ENCODE measurements around the gene RASGRP1. TPM values are rescaled to one million over a fixed set of nuclear protein-coding genes. Genes with fewer than 3 reads are reported as not detected.

The RASGRP1 gene
- total RNA-seq, 1 donor from 2014 or later, result 2.3 TPM

- no peaks in the 10 kb centered on the region for H3K36me3 ChIP-seq
- no peak for DNase-seq
- no peaks in the 10 kb centered on the region for H3K9me3 ChIP-seq
- TF ChIP-seq, protein P1, sequence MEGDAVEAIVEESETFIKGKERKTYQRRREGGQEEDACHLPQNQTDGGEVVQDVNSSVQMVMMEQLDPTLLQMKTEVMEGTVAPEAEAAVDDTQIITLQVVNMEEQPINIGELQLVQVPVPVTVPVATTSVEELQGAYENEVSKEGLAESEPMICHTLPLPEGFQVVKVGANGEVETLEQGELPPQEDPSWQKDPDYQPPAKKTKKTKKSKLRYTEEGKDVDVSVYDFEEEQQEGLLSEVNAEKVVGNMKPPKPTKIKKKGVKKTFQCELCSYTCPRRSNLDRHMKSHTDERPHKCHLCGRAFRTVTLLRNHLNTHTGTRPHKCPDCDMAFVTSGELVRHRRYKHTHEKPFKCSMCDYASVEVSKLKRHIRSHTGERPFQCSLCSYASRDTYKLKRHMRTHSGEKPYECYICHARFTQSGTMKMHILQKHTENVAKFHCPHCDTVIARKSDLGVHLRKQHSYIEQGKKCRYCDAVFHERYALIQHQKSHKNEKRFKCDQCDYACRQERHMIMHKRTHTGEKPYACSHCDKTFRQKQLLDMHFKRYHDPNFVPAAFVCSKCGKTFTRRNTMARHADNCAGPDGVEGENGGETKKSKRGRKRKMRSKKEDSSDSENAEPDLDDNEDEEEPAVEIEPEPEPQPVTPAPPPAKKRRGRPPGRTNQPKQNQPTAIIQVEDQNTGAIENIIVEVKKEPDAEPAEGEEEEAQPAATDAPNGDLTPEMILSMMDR (IDR thresholded peaks at IDR 0.05), result no peak
- intact Hi-C loops (cut with DNase I), result no loop called here
- no peak overlapping the region for H3K4me3 ChIP-seq
- H3K4me1 ChIP-seq, result no peaks in the 10 kb centered on the region
- no peak for ATAC-seq
- no peak overlapping the region for H3K27ac ChIP-seq
- H3K27me3 ChIP-seq (ENCODE audit: low read depth), result no peaks in the 10 kb centered on the region
Observed at GRCh38 chr15:38532728-38533127, 31.9 kb downstream of the RASGRP1 start.

DNA sequence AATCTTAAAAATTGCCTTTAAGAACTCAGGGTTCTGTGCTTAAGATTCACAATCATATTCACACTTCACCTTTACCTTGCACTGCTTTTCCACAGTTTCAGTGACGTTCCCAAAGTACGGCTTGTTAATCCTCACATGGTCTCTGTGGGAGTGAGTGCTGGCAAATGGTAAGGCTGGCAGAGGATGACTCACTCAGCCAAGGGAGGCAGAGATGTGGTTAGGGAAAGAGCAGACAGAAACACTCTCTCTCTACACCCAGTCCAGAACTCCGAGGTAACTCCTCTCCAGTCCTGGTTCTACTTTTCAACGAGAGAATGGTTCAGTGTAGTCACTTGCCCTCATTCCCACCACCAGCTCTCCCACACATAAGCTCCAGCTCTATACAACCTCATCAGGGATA, 33.1 kb downstream of the RASGRP1 start:
- Histone ChIP-seq H3K27me3 (ENCODE audit: low read depth) (no peaks in the 10 kb centered on the region), H3K4me1 (no peaks in the 10 kb centered on the region), H3K36me3 (no peaks in the 10 kb centered on the region), H3K27ac (no peak overlapping the region), H3K4me3 (no peak overlapping the region), H3K9me3 (no peaks in the 10 kb centered on the region)
- TF ChIP-seq, protein P1 (IDR thresholded peaks at IDR 0.05), result no peak
- no peak for ATAC-seq
- intact Hi-C loops (cut with DNase I), result no loop called here
- no peak for DNase-seq

GRCh38 chr15:38530113-38530512, 34.5 kb downstream of the RASGRP1 start:
- intact Hi-C loops (cut with DNase I), result no loop called here
- DNase-seq (no peak), ATAC-seq (no peak)
- TF ChIP-seq, protein P1 (IDR thresholded peaks at IDR 0.05), result no peak
- Histone ChIP-seq H3K9me3 (no peaks in the 10 kb centered on the region), H3K4me3 (no peak overlapping the region), H3K27me3 (ENCODE audit: low read depth) (no peaks in the 10 kb centered on the region), H3K27ac (no peak overlapping the region), H3K4me1 (no peaks in the 10 kb centered on the region), H3K36me3 (no peaks in the 10 kb centered on the region)

DNA sequence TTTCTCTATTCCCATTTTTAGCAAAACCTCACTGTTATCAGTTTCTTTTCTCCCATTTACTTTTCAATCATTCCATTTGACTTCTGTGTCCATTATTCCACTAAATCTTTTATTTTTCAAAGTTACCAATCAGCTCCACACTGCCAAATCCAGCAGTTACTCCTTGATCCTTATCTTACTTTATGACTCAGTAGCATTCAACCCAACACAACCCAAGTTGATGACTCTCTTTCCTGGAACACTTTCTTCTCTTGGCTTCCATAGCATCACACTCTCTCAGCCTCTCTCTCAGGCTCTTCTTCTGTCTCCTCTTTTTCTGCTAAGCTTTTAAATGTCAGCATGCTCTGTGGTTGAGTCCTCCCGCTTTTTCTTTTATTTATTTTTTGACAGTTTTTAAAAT, 36.3 kb downstream of the RASGRP1 start:
- TF ChIP-seq, protein P1 (IDR thresholded peaks at IDR 0.05), result no peak
- Histone ChIP-seq H3K36me3 (no peaks in the 10 kb centered on the region), H3K9me3 (no peaks in the 10 kb centered on the region), H3K27me3 (ENCODE audit: low read depth) (no peaks in the 10 kb centered on the region), H3K4me3 (no peak overlapping the region), H3K4me1 (no peaks in the 10 kb centered on the region), H3K27ac (no peak overlapping the region)
- ATAC-seq (no peak), DNase-seq (no peak)
- intact Hi-C loops (cut with DNase I), result no loop called here

GRCh38 chr15:38526158-38526557, 38.5 kb downstream of the RASGRP1 start:
- DNase-seq, result no peak
- H3K27ac ChIP-seq, result no peak overlapping the region
- H3K4me3 ChIP-seq, result no peak overlapping the region
- H3K27me3 ChIP-seq (ENCODE audit: low read depth), result no peaks in the 10 kb centered on the region
- intact Hi-C loops (cut with DNase I), result no loop called here
- no peaks in the 10 kb centered on the region for H3K4me1 ChIP-seq
- H3K36me3 ChIP-seq, result no peaks in the 10 kb centered on the region
- H3K9me3 ChIP-seq, result no peaks in the 10 kb centered on the region
- TF ChIP-seq, protein P1 (IDR thresholded peaks at IDR 0.05), result no peak
- no peak for ATAC-seq

DNA sequence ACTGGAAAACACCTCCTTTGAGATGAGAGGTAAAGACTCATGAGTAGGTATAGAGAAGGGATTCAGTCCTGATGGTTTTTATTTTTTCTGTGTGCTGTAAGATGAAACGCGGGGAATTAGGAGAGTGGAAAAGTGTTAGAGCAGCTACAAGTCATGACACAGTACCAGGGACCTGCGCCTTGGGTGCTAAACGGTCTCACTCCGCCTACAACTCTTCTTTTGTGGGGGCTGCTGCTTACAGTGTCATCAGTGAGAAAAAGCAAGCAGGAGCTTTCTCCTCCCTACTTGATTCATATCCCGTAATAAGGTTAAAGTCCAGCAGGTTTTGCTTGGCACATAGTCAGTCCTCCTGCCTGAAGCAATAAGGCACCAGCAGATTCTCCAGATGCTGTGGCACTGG, 39.1 kb downstream of the RASGRP1 start:
- Histone ChIP-seq H3K27ac (no peak overlapping the region), H3K9me3 (no peaks in the 10 kb centered on the region), H3K27me3 (ENCODE audit: low read depth) (no peaks in the 10 kb centered on the region), H3K4me3 (no peak overlapping the region), H3K36me3 (no peaks in the 10 kb centered on the region), H3K4me1 (no peaks in the 10 kb centered on the region)
- TF ChIP-seq, protein P1 (IDR thresholded peaks at IDR 0.05), result no peak
- DNase-seq (no peak), ATAC-seq (no peak)
- intact Hi-C loops (cut with DNase I), result no loop called here

Measured in lower lobe of right lung (tissue), 2 donors.